ENCODE measurements around the gene MX1.

MX1 gene

GRCh38 chr21:41487082-41487481 lies 61.0 kb downstream of the MX1 start:
- 71% methylated on average over 5 of the region's 6 CpGs for WGBS
- H3K18ac ChIP-seq (ENCODE audit: low read depth in 1 of 2, low read length in 2 of 2), result peak overlapping the region; percentile 50 to 72
- no peaks in the 10 kb centered on the region for H3K36me3 ChIP-seq (ENCODE audit: control insufficient read depth in 1 of 2, insufficient read depth in 2 of 2, low read depth in 1 of 2, low read length in 2 of 2)
- no peak overlapping the region for H2BK15ac ChIP-seq (ENCODE audit: low read depth, poor library complexity, severe bottlenecking)
- no peak overlapping the region for H3K14ac ChIP-seq (ENCODE audit: low read length in 2 of 2)
- no peak overlapping the region for H2AFZ ChIP-seq (ENCODE audit: low read depth, low read length)
- H3K4ac ChIP-seq (ENCODE audit: low read depth in 1 of 2, low read length in 2 of 2), result no peak overlapping the region
- DNase-seq, result peak; percentile 28
- H4K8ac ChIP-seq (ENCODE audit: low read length), result no peak overlapping the region
- H3K79me1 ChIP-seq (replicated peaks; ENCODE audit: low read length, poor library complexity, severe bottlenecking), result no peaks in the 10 kb centered on the region
- peak overlapping the region; percentile 68 for H3K27ac ChIP-seq (ENCODE audit: low read length, poor library complexity, severe bottlenecking)
- no peak overlapping the region for H2BK120ac ChIP-seq (ENCODE audit: low read depth, low read length)
- H3K4me1 ChIP-seq (ENCODE audit: control insufficient read depth, insufficient read depth, low read depth, low read length), result peaks cover 9% of the 10 kb centered on the region
- peak overlapping the region; percentile 39 for H2AK5ac ChIP-seq (ENCODE audit: low read length, severe bottlenecking)
- peak overlapping the region; percentile 46 to 49 for H2BK12ac ChIP-seq (ENCODE audit: low read length in 2 of 2)
- H3K9me3 ChIP-seq (ENCODE audit: control insufficient read depth, low read length), result no peaks in the 10 kb centered on the region
- H3K23ac ChIP-seq (ENCODE audit: low read length in 2 of 2), result no peak overlapping the region
- H3K27me3 ChIP-seq (ENCODE audit: control insufficient read depth in 1 of 2, insufficient read depth in 1 of 2, low read length in 2 of 2), result peaks cover 0 to 12% of the 10 kb centered on the region in 2 experiments
- H4K91ac ChIP-seq (ENCODE audit: low read length), result peak overlapping the region; percentile 74
- no peak overlapping the region for H3K9ac ChIP-seq (ENCODE audit: low read length)
- H2BK5ac ChIP-seq (ENCODE audit: low read depth, low read length, poor library complexity, severe bottlenecking), result peak overlapping the region; percentile 49
- H3K4me2 ChIP-seq (ENCODE audit: low read length, poor library complexity, severe bottlenecking), result no peak overlapping the region
- H3K4me3 ChIP-seq (ENCODE audit: insufficient read depth in 1 of 2, low read depth in 1 of 2, low read length in 2 of 2), result no peak overlapping the region

- H3K4ac ChIP-seq (ENCODE audit: low read depth in 1 of 2, low read length in 2 of 2), result no peak overlapping the region
- H3K4me3 ChIP-seq (ENCODE audit: insufficient read depth in 1 of 2, low read depth in 1 of 2, low read length in 2 of 2), result no peak overlapping the region
- no peak overlapping the region for H3K4me2 ChIP-seq (ENCODE audit: low read length, poor library complexity, severe bottlenecking)
- H3K4me1 ChIP-seq (ENCODE audit: control insufficient read depth, insufficient read depth, low read depth, low read length), result peaks cover 9% of the 10 kb centered on the region
- H3K9ac ChIP-seq (ENCODE audit: low read length), result no peak overlapping the region
- no peak overlapping the region for H3K27ac ChIP-seq (ENCODE audit: low read length, poor library complexity, severe bottlenecking)
- no peak overlapping the region for H2AFZ ChIP-seq (ENCODE audit: low read depth, low read length)
- no peak overlapping the region for H4K91ac ChIP-seq (ENCODE audit: low read length)
- no peak overlapping the region for H2BK120ac ChIP-seq (ENCODE audit: low read depth, low read length)
- no peak overlapping the region for H2BK15ac ChIP-seq (ENCODE audit: low read depth, poor library complexity, severe bottlenecking)
- H3K36me3 ChIP-seq (ENCODE audit: control insufficient read depth in 1 of 2, insufficient read depth in 2 of 2, low read depth in 1 of 2, low read length in 2 of 2), result no peaks in the 10 kb centered on the region
- DNase-seq, result no peak
- H3K14ac ChIP-seq (ENCODE audit: low read length in 2 of 2), result no peak overlapping the region
- H3K79me1 ChIP-seq (replicated peaks; ENCODE audit: low read length, poor library complexity, severe bottlenecking), result no peaks in the 10 kb centered on the region
- peaks cover 0 to 22% of the 10 kb centered on the region in 2 experiments for H3K27me3 ChIP-seq (ENCODE audit: control insufficient read depth in 1 of 2, insufficient read depth in 1 of 2, low read length in 2 of 2)
- peak overlapping the region in 1 of 2 experiments; percentile 71 for H2BK12ac ChIP-seq (ENCODE audit: low read length in 2 of 2)
- no peak overlapping the region for H2AK5ac ChIP-seq (ENCODE audit: low read length, severe bottlenecking)
- H3K23ac ChIP-seq (ENCODE audit: low read length in 2 of 2), result no peak overlapping the region
- no peaks in the 10 kb centered on the region for H3K9me3 ChIP-seq (ENCODE audit: control insufficient read depth, low read length)
- WGBS, result 86% methylated on average over 14 of the region's 14 CpGs
- H3K18ac ChIP-seq (ENCODE audit: low read depth in 1 of 2, low read length in 2 of 2), result peak overlapping the region in 1 of 2 experiments; percentile 38
- H4K8ac ChIP-seq (ENCODE audit: low read length), result no peak overlapping the region
- no peak overlapping the region for H2BK5ac ChIP-seq (ENCODE audit: low read depth, low read length, poor library complexity, severe bottlenecking)
These were observed 62.0 kb downstream of the MX1 start for GRCh38 chr21:41488080-41488479.

GRCh38 chr21:41489329-41489728 lies 63.3 kb downstream of the MX1 start:
- no peak overlapping the region for H3K4me2 ChIP-seq (ENCODE audit: low read length, poor library complexity, severe bottlenecking)
- no peak overlapping the region for H2AFZ ChIP-seq (ENCODE audit: low read depth, low read length)
- no peak overlapping the region for H3K14ac ChIP-seq (ENCODE audit: low read length in 2 of 2)
- no peak overlapping the region for H2BK5ac ChIP-seq (ENCODE audit: low read depth, low read length, poor library complexity, severe bottlenecking)
- H2BK12ac ChIP-seq (ENCODE audit: low read length in 2 of 2), result no peak overlapping the region
- WGBS, result 77% methylated on average over 5 of the region's 7 CpGs
- no peak overlapping the region for H4K8ac ChIP-seq (ENCODE audit: low read length)
- no peak overlapping the region for H3K27ac ChIP-seq (ENCODE audit: low read length, poor library complexity, severe bottlenecking)
- H2BK15ac ChIP-seq (ENCODE audit: low read depth, poor library complexity, severe bottlenecking), result no peak overlapping the region
- no peak overlapping the region for H3K23ac ChIP-seq (ENCODE audit: low read length in 2 of 2)
- H3K36me3 ChIP-seq (ENCODE audit: control insufficient read depth in 1 of 2, insufficient read depth in 2 of 2, low read depth in 1 of 2, low read length in 2 of 2), result no peaks in the 10 kb centered on the region
- no peak overlapping the region for H3K9ac ChIP-seq (ENCODE audit: low read length)
- no peaks in the 10 kb centered on the region for H3K9me3 ChIP-seq (ENCODE audit: control insufficient read depth, low read length)
- H3K27me3 ChIP-seq (ENCODE audit: control insufficient read depth in 1 of 2, insufficient read depth in 1 of 2, low read length in 2 of 2), result peaks cover 0 to 26% of the 10 kb centered on the region in 2 experiments
- H3K79me1 ChIP-seq (replicated peaks; ENCODE audit: low read length, poor library complexity, severe bottlenecking), result no peaks in the 10 kb centered on the region
- H2AK5ac ChIP-seq (ENCODE audit: low read length, severe bottlenecking), result no peak overlapping the region
- H3K4ac ChIP-seq (ENCODE audit: low read depth in 1 of 2, low read length in 2 of 2), result no peak overlapping the region
- H3K4me3 ChIP-seq (ENCODE audit: insufficient read depth in 1 of 2, low read depth in 1 of 2, low read length in 2 of 2), result no peak overlapping the region
- H4K91ac ChIP-seq (ENCODE audit: low read length), result no peak overlapping the region
- peaks cover 9% of the 10 kb centered on the region for H3K4me1 ChIP-seq (ENCODE audit: control insufficient read depth, insufficient read depth, low read depth, low read length)
- no peak for DNase-seq
- no peak overlapping the region for H3K18ac ChIP-seq (ENCODE audit: low read depth in 1 of 2, low read length in 2 of 2)
- no peak overlapping the region for H2BK120ac ChIP-seq (ENCODE audit: low read depth, low read length)

- Histone ChIP-seq H2BK15ac (ENCODE audit: low read depth, poor library complexity, severe bottlenecking) (no peak overlapping the region), H2BK120ac (ENCODE audit: low read depth, low read length) (no peak overlapping the region), H3K18ac (ENCODE audit: low read depth in 1 of 2, low read length in 2 of 2) (no peak overlapping the region), H2BK12ac (ENCODE audit: low read length in 2 of 2) (no peak overlapping the region), H3K9ac (ENCODE audit: low read length) (no peak overlapping the region), H3K36me3 (ENCODE audit: control insufficient read depth in 1 of 2, insufficient read depth in 2 of 2, low read depth in 1 of 2, low read length in 2 of 2) (no peaks in the 10 kb centered on the region), H3K27me3 (ENCODE audit: control insufficient read depth in 1 of 2, insufficient read depth in 1 of 2, low read length in 2 of 2) (peaks cover 0 to 26% of the 10 kb centered on the region in 2 experiments), H3K79me1 (replicated peaks; ENCODE audit: low read length, poor library complexity, severe bottlenecking) (no peaks in the 10 kb centered on the region), H3K4me2 (ENCODE audit: low read length, poor library complexity, severe bottlenecking) (no peak overlapping the region), H3K14ac (ENCODE audit: low read length in 2 of 2) (no peak overlapping the region), H4K8ac (ENCODE audit: low read length) (no peak overlapping the region), H3K4ac (ENCODE audit: low read depth in 1 of 2, low read length in 2 of 2) (no peak overlapping the region), H3K9me3 (ENCODE audit: control insufficient read depth, low read length) (no peaks in the 10 kb centered on the region), H2AFZ (ENCODE audit: low read depth, low read length) (no peak overlapping the region), H3K23ac (ENCODE audit: low read length in 2 of 2) (no peak overlapping the region), H3K4me1 (ENCODE audit: control insufficient read depth, insufficient read depth, low read depth, low read length) (peaks cover 7% of the 10 kb centered on the region), H3K27ac (ENCODE audit: low read length, poor library complexity, severe bottlenecking) (no peak overlapping the region), H3K4me3 (ENCODE audit: insufficient read depth in 1 of 2, low read depth in 1 of 2, low read length in 2 of 2) (no peak overlapping the region), H2BK5ac (ENCODE audit: low read depth, low read length, poor library complexity, severe bottlenecking) (no peak overlapping the region), H4K91ac (ENCODE audit: low read length) (no peak overlapping the region), H2AK5ac (ENCODE audit: low read length, severe bottlenecking) (no peak overlapping the region)
- no peak for DNase-seq
- WGBS, result 74% methylated on average over 4 of the region's 4 CpGs
These were observed 64.3 kb downstream of the MX1 start for GRCh38 chr21:41490330-41490729.

Measured in mesenchymal stem cell (in vitro differentiated cells and primary cell).